Measurements from ENCODE around the gene MAP2K1.

- no peak for TF ChIP-seq CTCF (IDR thresholded peaks at IDR 0.05)
- no peak for TF ChIP-seq POLR2A (IDR thresholded peaks at IDR 0.05)
These were observed 97.9 kb downstream of the MAP2K1 start for GRCh38 chr15:66484539-66485112.
